ENCODE measurements around the gene TGFBR3. TPM values are rescaled to one million over a fixed set of nuclear protein-coding genes. Genes with fewer than 3 reads are reported as not detected.

Gene TGFBR3
- total and polyA plus RNA-seq, 10 donors: 5.2 to 254 (median 166) TPM

DNA sequence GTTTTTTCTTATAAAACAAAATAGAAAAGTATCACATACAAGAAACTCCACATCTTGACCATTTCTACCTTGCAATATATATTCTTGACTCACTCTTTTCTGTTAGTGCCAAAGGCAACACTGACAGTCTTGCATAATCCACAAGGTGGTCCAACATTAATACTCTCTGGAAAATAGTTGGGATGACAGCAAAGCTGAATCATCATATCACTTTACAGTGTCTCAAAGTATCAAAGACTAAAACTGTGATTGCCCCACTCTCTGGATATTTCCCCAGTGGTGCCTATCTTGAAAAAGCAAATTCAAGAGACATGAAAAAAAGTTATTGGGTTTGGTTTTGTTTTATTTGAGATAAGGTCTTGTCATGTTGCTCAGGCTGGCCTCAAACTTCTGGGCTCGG, 14.6 kb upstream of the TGFBR3 start:
- Histone ChIP-seq H3K4me1 (no peaks in the 10 kb centered on the region), H3K9me3 (no peaks in the 10 kb centered on the region), H3K36me3 (no peaks in the 10 kb centered on the region), H3K27ac (no peak overlapping the region), H3K4me3 (no peak overlapping the region), H3K27me3 (replicated peaks in 1 of 7) (no peaks in the 10 kb centered on the region)
- DNase-seq: no peak
- 80 to 95% (median 88%) methylated on average over 1 of the region's 1 CpG for WGBS, 5 donors
- no peak for TF ChIP-seq POLR2A (IDR thresholded peaks at IDR 0.05)
- TF ChIP-seq POLR2AphosphoS5 (IDR thresholded peaks at IDR 0.05): no peak
- intact Hi-C loops (cut with DNase I; ENCODE audit: low total_unique reads): no loop called here

DNA sequence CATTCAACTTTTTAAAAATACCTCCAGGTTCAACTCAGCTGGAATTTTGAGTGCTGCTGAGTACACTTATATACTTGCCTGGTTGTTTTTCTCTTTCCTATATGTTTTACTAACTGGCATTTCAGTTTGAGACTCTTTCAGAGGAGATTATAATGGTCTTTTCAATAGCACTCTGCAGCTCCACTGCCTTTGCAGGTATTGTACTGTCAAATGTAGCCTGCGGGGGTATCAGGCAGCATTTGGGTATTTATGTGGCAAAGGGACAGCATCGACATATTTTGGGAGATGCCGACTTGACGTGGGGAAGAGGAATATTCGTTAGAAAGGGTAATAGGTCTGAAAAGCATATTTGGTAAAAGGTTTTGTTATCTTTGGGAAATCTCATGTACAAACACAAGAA, 11.1 kb upstream of the TGFBR3 start:
- DNase-seq: no peak
- TF ChIP-seq POLR2AphosphoS5 (IDR thresholded peaks at IDR 0.05): no peak
- TF ChIP-seq POLR2A (IDR thresholded peaks at IDR 0.05): no peak
- TF ChIP-seq, protein P1, sequence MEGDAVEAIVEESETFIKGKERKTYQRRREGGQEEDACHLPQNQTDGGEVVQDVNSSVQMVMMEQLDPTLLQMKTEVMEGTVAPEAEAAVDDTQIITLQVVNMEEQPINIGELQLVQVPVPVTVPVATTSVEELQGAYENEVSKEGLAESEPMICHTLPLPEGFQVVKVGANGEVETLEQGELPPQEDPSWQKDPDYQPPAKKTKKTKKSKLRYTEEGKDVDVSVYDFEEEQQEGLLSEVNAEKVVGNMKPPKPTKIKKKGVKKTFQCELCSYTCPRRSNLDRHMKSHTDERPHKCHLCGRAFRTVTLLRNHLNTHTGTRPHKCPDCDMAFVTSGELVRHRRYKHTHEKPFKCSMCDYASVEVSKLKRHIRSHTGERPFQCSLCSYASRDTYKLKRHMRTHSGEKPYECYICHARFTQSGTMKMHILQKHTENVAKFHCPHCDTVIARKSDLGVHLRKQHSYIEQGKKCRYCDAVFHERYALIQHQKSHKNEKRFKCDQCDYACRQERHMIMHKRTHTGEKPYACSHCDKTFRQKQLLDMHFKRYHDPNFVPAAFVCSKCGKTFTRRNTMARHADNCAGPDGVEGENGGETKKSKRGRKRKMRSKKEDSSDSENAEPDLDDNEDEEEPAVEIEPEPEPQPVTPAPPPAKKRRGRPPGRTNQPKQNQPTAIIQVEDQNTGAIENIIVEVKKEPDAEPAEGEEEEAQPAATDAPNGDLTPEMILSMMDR (IDR thresholded peaks at IDR 0.05 in 8 of 11, conservative IDR thresholded peaks at IDR 0.05 in 3 of 11): no peak
- H3K4me3 ChIP-seq: no peak overlapping the region
- H3K4me1 ChIP-seq: peaks cover 0 to 11% (median 4%) of the 10 kb centered on the region in 6 donors
- no peaks in the 10 kb centered on the region for H3K36me3 ChIP-seq
- no peaks in the 10 kb centered on the region for H3K9me3 ChIP-seq
- no peak overlapping the region for H3K27ac ChIP-seq
- intact Hi-C loops (cut with DNase I; ENCODE audit: low total_unique reads): no loop called here
- 87 to 92% (median 90%) methylated on average over 5 of the region's 5 CpGs for WGBS, 5 donors
- no peaks in the 10 kb centered on the region for H3K27me3 ChIP-seq (replicated peaks in 1 of 7)

DNA sequence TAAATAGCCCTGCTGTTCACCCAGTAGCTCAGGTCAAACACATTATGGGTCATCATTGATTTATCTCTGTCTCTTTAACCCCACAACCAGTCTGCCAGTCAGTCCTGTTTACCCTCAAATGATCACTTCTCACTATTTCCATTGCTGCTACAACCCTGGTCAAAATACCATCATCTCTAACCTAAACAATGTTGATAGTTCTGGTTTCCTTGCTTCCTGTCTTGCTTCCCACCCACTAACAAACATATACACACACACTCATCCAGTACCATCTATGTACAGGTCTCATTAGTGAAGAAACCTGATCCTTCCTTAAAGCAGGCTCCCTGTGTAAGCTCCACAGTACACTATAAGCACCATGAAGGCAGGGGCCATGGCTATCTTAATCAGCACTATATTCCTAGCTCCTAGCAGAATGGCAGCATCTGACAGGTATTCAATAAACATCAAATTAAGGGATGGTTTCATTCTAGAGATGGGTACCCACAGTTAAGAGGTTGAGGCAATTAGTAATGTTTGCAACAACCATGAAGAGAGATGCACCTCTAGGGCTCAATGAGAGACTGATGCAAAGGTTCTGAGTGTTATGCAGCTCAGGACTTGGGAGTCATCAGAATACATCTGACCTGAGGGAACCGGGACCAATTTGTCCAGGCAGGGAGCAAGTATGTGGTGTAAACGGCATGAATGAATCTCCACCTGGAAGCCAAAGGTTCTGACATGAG, 10.0 kb upstream of the TGFBR3 start:
- Histone ChIP-seq H3K9me3 (no peaks in the 10 kb centered on the region), H3K36me3 (no peaks in the 10 kb centered on the region), H3K4me3 (no peak overlapping the region), H3K27me3 (replicated peaks in 1 of 7) (no peaks in the 10 kb centered on the region), H3K27ac (no peak overlapping the region), H3K4me1 (peaks cover 4 to 20% (median 9%) of the 10 kb centered on the region in 6 donors)
- intact Hi-C loops (cut with DNase I; ENCODE audit: low total_unique reads): no loop called here
- no peak for DNase-seq
- WGBS, 5 donors: 35 to 43% (median 39%) methylated on average over 2 of the region's 2 CpGs
- TF ChIP-seq, protein P1 (IDR thresholded peaks at IDR 0.05 in 8 of 11, conservative IDR thresholded peaks at IDR 0.05 in 3 of 11): no peak
- TF ChIP-seq POLR2AphosphoS5 (IDR thresholded peaks at IDR 0.05) (no peak), POLR2A (IDR thresholded peaks at IDR 0.05) (no peak)

DNA sequence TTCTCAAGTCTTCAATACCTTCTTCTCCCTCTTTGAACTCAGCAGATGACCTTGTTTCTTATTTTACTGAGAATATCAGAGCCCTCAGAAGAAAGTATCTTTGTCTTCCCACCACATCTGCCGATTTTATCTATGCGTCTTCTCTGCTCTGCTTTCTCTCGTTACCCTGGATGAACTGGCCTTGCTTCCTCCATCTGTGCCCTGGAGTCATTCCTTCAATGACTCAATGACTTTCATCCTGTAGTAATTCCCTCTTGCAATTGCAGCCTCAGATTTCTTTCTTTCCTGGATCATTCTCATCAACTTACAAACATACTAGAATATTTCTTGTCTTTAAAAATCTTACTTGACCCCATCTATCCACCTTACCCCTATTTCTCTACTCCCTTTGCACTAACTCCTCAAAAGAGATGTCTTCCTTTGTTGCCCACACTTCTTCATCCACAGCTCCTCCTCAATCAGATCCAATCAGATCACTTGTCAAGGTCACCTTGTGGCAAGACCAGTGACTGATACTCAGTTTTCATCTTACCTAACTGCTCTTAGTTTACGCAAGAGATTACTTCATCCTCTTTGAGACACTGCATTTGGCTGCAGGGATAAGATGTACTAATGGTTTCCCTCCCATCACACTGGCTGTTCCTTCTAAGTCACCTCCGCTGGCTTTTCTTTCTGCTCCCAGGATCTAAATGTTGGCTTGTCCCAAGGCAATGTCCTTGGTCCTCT, 8.2 kb upstream of the TGFBR3 start:
- intact Hi-C loops (cut with DNase I; ENCODE audit: low total_unique reads): no loop called here
- Histone ChIP-seq H3K27me3 (replicated peaks in 1 of 7) (no peaks in the 10 kb centered on the region), H3K36me3 (no peaks in the 10 kb centered on the region), H3K9me3 (no peaks in the 10 kb centered on the region), H3K4me1 (peaks cover 4 to 29% (median 9%) of the 10 kb centered on the region in 6 donors), H3K27ac (no peak overlapping the region), H3K4me3 (no peak overlapping the region)
- DNase-seq: no peak
- TF ChIP-seq POLR2AphosphoS5 (IDR thresholded peaks at IDR 0.05): no peak
- TF ChIP-seq POLR2A (IDR thresholded peaks at IDR 0.05): no peak
- TF ChIP-seq, protein P1 (IDR thresholded peaks at IDR 0.05 in 8 of 11, conservative IDR thresholded peaks at IDR 0.05 in 3 of 11): no peak
- 87 to 96% (median 94%) methylated on average over 5 of the region's 5 CpGs for WGBS, 5 donors
